ENCODE data around the gene BCL11A.

DNA sequence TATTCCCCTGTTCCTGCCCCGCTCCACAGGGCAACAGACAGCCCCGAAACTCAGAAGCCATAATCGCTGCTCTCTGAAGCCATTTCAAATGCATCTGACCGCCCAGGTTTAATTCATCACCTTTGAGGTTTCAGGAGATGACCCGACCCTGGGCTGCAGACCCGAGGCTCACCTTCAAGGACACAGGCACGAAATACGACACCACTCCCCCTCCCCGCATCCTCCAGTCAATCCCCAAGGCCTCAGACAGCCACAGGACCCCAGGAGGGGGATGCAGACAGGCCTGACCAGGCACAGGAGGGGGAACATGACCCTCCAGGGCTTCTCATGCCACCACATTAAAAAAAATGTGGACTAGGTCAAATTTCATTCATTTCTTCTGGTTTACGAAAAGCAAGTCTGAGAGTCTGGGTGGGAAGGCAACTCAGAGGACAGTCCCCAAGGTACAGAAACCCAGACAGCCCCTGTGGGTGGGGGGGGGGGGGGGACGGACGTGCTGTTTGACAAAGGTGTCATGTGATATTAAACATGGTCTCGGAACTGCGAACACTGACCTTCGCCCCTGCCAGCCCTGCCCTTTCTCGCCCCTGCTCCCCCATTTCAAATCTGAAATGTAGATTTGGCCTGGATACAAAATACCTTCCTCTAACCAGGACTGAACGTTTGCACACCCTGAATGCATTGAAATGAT is 142.9 kb downstream of the BCL11A start:
- TF ChIP-seq CTCF (IDR thresholded peaks at IDR 0.05) (no peak), POLR2A (IDR thresholded peaks at IDR 0.05) (no peak)
